GM23338 (cell line): ENCODE results near the gene MEI4. TPM values are rescaled to one million over a fixed set of nuclear protein-coding genes. Genes with fewer than 3 reads are reported as not detected.

Experiments
- ATAC-seq: fragments of 200-7000 bp; cut with Tn5 transposase; 3 replicates; pipeline ENCODE4 v1.9.1; 2020
- DNase-seq: peaks from one replicate; pipeline ENCODE4 v3.0.0-alpha.2; 2015; ENCODE audit warnings: low spot score
- H2AFZ ChIP-seq: fragments of 200-600 bp; sonication (generic); 2 replicates; pipeline ENCODE4 v1.8.0; 2016; ENCODE audit warnings: antibody characterized with exemption, mild to moderate bottlenecking, moderate library complexity
- H3F3A ChIP-seq: fragments of 200-600 bp; sonication (generic); replicated peaks from 2 replicates; pipeline ENCODE4 v1.8.0; 2017; ENCODE audit warnings: antibody characterized with exemption, mixed run types, low read depth
- H3K27ac ChIP-seq: fragments of 200-600 bp; sonication (generic); 2 replicates; pipeline ENCODE4 v1.6.1; 2016; ENCODE audit warnings: low read depth
- H3K27me3 ChIP-seq: fragments of 200-600 bp; sonication (generic); 2 replicates; pipeline ENCODE4 v1.8.0; 2016; ENCODE audit warnings: mild to moderate bottlenecking, mixed run types, moderate library complexity; ENCODE audit not compliant: insufficient read depth
- H3K36me3 ChIP-seq: fragments of 200-600 bp; sonication (generic); 2 replicates; pipeline ENCODE4 v1.8.0; 2016; ENCODE audit warnings: mild to moderate bottlenecking; ENCODE audit not compliant: insufficient read depth
- H3K4me1 ChIP-seq: fragments of 200-600 bp; sonication (generic); 2 replicates; pipeline ENCODE4 v1.8.0; 2016; ENCODE audit warnings: mild to moderate bottlenecking, moderate library complexity; ENCODE audit not compliant: insufficient read depth
- H3K4me2 ChIP-seq: fragments of 200-600 bp; sonication (generic); 2 replicates; pipeline ENCODE4 v1.7.1; 2017; ENCODE audit warnings: mixed run types
- H3K4me3 ChIP-seq: fragments of 200-600 bp; sonication (generic); 2 replicates; pipeline ENCODE4 v1.6.1; 2016; ENCODE audit warnings: mixed run types
- H3K79me2 ChIP-seq: fragments of 200-600 bp; sonication (generic); replicated peaks from 2 replicates; pipeline ENCODE4 v1.8.0; 2017; ENCODE audit warnings: mild to moderate bottlenecking; ENCODE audit not compliant: insufficient read depth
- H3K9me2 ChIP-seq: fragments of 200-600 bp; sonication (generic); 2 replicates; pipeline ENCODE4 v1.8.0; 2017; ENCODE audit not compliant: insufficient read depth
- H4K20me1 ChIP-seq: fragments of 200-600 bp; sonication (generic); replicated peaks from 2 replicates; pipeline ENCODE4 v1.8.0; 2017; ENCODE audit warnings: mild to moderate bottlenecking; ENCODE audit not compliant: insufficient read depth
- H3K27ac Mint-ChIP-seq: 2 replicates; pipeline ENCODE4 v1.8.0; 2020; ENCODE audit warnings: inconsistent platforms, mild to moderate bottlenecking, moderate library complexity, mixed read lengths
- H3K27me3 Mint-ChIP-seq: 3 replicates; pipeline ENCODE4 v1.8.0; 2022; ENCODE audit warnings: low read depth, mild to moderate bottlenecking, moderate library complexity, mixed read lengths, inconsistent platforms; ENCODE audit not compliant: insufficient read depth, poor library complexity
- H3K36me3 Mint-ChIP-seq: 3 replicates; pipeline ENCODE4 v1.8.0; 2021; ENCODE audit warnings: low read depth, mild to moderate bottlenecking, inconsistent platforms, moderate library complexity, mixed read lengths
- H3K4me1 Mint-ChIP-seq: 3 replicates; pipeline ENCODE4 v1.8.0; 2020; ENCODE audit warnings: mild to moderate bottlenecking, inconsistent platforms, mixed read lengths
- H3K4me3 Mint-ChIP-seq: 3 replicates; pipeline ENCODE4 v1.8.0; 2021; ENCODE audit warnings: moderate library complexity, mild to moderate bottlenecking, inconsistent platforms, mixed read lengths
- H3K9me3 Mint-ChIP-seq: 3 replicates; pipeline ENCODE4 v1.8.0; 2020; ENCODE audit warnings: moderate library complexity, mild to moderate bottlenecking, inconsistent platforms, mixed read lengths
- EZH2phosphoT487 ChIP-seq: fragments of 200-600 bp; sonication (generic); IDR thresholded peaks from one replicate; pipeline ENCODE4 v1.8.1; 2018; ENCODE audit warnings: antibody characterized with exemption; ENCODE audit not compliant: unreplicated experiment
- JUNB ChIP-seq: IDR thresholded peaks from one replicate; pipeline ENCODE4 v1.6.1; 2016; ENCODE audit warnings: antibody characterized with exemption; ENCODE audit not compliant: unreplicated experiment
- NANOG ChIP-seq: IDR thresholded peaks from 2 replicates; pipeline ENCODE4 v1.6.1; 2016; ENCODE audit warnings: antibody characterized with exemption, borderline replicate concordance
- POLR2AphosphoS5 ChIP-seq: IDR thresholded peaks from 2 replicates; pipeline ENCODE4 v1.6.1; 2016; ENCODE audit warnings: antibody characterized with exemption, low read depth
- REST ChIP-seq: IDR thresholded peaks from one replicate; pipeline ENCODE4 v1.6.1; 2018; ENCODE audit warnings: antibody characterized with exemption; ENCODE audit not compliant: unreplicated experiment
- ZNF462 ChIP-seq: fragments of 250-450 bp; sonication (Bioruptor Pico); IDR thresholded peaks from 2 replicates; pipeline ENCODE4 v1.5.0; 2020; ENCODE audit warnings: mild to moderate bottlenecking, moderate library complexity
- polyA plus RNA-seq: library from polyadenylated mRNA; unstranded; fragments of >200 nt; fragmentation: Nextera tagmentation; extraction: Ambion mirVana; gene quantifications from 2 replicates; pipeline ENCODE4 v1.2.1, GENCODE V29; 2016
- total RNA-seq: library from RNA; depleted of rRNA; stranded (reverse); fragments of >200 nt; shearing (Covaris generic); gene quantifications from 2 replicates; pipeline ENCODE4 v1.2.3, GENCODE V29; 2014
- TF ChIP-seq, protein P1 (sequence below), 2 experiments: fragments of 200-600 bp in 1 of 2; sonication (generic) in 1 of 2; conservative IDR thresholded peaks; 2 replicates each; pipeline versions ENCODE4 v1.5.1 to v1.6.1; 2016 to 2017; ENCODE audit warnings: antibody characterized with exemption in 2 of 2, low read depth in 2 of 2, mild to moderate bottlenecking in 2 of 2, moderate library complexity in 1 of 2
- TF ChIP-seq, protein P2 (sequence below): IDR thresholded peaks from 2 replicates; pipeline ENCODE4 v1.6.1; 2016; ENCODE audit warnings: antibody characterized with exemption

The MEI4 gene
- total and polyA plus RNA-seq, 2 experiments from 2014 or later: 0.23 to 0.63 TPM

DNA sequence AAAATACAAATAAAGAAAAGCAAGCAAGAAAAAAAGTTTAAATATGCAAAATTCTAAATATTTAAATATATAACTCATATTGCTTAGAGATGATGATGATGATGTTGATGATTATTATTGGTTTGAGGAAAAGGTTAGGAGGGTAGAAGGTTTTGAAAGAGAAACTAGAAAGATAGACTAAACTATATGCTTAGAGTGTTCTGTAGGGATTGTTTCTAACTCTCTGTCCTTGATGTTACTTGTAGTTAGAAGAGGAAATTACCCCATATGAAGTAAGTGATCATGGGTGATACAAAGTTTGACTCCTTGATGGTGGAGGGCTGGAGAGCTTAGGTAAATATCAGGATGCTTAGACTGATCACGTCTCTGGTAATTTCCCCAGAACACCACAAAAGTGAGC, 159.5 kb downstream of the MEI4 start:
- Mint-ChIP-seq H3K27me3 (no peaks in the 10 kb centered on the region), H3K27ac (no peak overlapping the region), H3K4me3 (no peak overlapping the region), H3K36me3 (no peaks in the 10 kb centered on the region), H3K9me3 (no peaks in the 10 kb centered on the region), H3K4me1 (peaks cover 17% of the 10 kb centered on the region)
- Histone ChIP-seq H3F3A (no peaks in the 10 kb centered on the region), H3K4me1 (peaks cover 4% of the 10 kb centered on the region; the same call in 1 of the 2 replicates), H4K20me1 (no peaks in the 10 kb centered on the region), H3K4me2 (no peak overlapping the region), H3K9me2 (no peaks in the 10 kb centered on the region), H3K79me2 (no peaks in the 10 kb centered on the region), H3K27ac (no peak overlapping the region), H3K27me3 (no peaks in the 10 kb centered on the region), H2AFZ (no peak overlapping the region), H3K4me3 (no peak overlapping the region), H3K36me3 (no peaks in the 10 kb centered on the region)
- ATAC-seq (no peak), DNase-seq (no peak)
- TF ChIP-seq, protein P1, sequence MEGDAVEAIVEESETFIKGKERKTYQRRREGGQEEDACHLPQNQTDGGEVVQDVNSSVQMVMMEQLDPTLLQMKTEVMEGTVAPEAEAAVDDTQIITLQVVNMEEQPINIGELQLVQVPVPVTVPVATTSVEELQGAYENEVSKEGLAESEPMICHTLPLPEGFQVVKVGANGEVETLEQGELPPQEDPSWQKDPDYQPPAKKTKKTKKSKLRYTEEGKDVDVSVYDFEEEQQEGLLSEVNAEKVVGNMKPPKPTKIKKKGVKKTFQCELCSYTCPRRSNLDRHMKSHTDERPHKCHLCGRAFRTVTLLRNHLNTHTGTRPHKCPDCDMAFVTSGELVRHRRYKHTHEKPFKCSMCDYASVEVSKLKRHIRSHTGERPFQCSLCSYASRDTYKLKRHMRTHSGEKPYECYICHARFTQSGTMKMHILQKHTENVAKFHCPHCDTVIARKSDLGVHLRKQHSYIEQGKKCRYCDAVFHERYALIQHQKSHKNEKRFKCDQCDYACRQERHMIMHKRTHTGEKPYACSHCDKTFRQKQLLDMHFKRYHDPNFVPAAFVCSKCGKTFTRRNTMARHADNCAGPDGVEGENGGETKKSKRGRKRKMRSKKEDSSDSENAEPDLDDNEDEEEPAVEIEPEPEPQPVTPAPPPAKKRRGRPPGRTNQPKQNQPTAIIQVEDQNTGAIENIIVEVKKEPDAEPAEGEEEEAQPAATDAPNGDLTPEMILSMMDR (conservative IDR thresholded peaks at IDR 0.05; ENCODE audit: low read depth in 2 of 2): no peak
- TF ChIP-seq REST: no peak
- no peak for TF ChIP-seq NANOG
- TF ChIP-seq, protein P2, sequence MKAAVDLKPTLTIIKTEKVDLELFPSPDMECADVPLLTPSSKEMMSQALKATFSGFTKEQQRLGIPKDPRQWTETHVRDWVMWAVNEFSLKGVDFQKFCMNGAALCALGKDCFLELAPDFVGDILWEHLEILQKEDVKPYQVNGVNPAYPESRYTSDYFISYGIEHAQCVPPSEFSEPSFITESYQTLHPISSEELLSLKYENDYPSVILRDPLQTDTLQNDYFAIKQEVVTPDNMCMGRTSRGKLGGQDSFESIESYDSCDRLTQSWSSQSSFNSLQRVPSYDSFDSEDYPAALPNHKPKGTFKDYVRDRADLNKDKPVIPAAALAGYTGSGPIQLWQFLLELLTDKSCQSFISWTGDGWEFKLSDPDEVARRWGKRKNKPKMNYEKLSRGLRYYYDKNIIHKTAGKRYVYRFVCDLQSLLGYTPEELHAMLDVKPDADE: no peak
- no peak for TF ChIP-seq JUNB
- TF ChIP-seq EZH2phosphoT487: no peak
- no peak for TF ChIP-seq POLR2AphosphoS5

DNA sequence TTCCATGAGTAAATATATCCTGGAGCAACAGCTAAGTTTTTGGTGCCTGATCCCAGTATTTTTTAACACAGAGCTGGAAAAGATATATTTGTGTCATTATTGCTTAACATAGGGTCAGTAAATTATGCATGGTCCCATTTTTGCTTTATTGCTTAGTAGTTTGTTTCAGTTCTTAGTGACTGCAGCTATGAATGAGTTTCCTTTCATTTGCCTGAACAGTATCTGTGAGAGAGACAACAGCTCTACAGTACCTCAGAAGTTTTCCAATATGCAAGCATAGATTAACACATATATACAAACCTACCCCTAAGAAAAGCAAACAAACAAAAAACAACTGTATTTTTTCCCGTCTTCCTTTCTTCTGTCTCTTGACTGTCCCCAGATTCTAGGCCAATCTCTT, 160.3 kb downstream of the MEI4 start:
- H3K4me2 ChIP-seq: no peak overlapping the region
- no peak for DNase-seq
- no peaks in the 10 kb centered on the region for H3K36me3 Mint-ChIP-seq
- no peak for ATAC-seq
- no peak overlapping the region for H3K4me3 ChIP-seq
- H3K27me3 Mint-ChIP-seq: no peaks in the 10 kb centered on the region
- no peaks in the 10 kb centered on the region for H3F3A ChIP-seq
- peaks cover 17% of the 10 kb centered on the region for H3K4me1 Mint-ChIP-seq
- no peaks in the 10 kb centered on the region for H3K9me3 Mint-ChIP-seq
- no peak overlapping the region for H3K27ac ChIP-seq
- no peaks in the 10 kb centered on the region for H3K36me3 ChIP-seq
- H3K27ac Mint-ChIP-seq: 0 out of 2 replicates have a peak overlapping the region, but pooled peaks have one; percentile 3
- H3K79me2 ChIP-seq: no peaks in the 10 kb centered on the region
- H3K27me3 ChIP-seq: no peaks in the 10 kb centered on the region
- H3K4me3 Mint-ChIP-seq: no peak overlapping the region
- no peak overlapping the region for H2AFZ ChIP-seq
- no peaks in the 10 kb centered on the region for H3K9me2 ChIP-seq
- peaks cover 4% of the 10 kb centered on the region; the same call in 1 of the 2 replicates for H3K4me1 ChIP-seq
- H4K20me1 ChIP-seq: no peaks in the 10 kb centered on the region
- TF ChIP-seq, protein P2: no peak
- no peak for TF ChIP-seq ZNF462 (CRISPR knock-in tag)
